HCT116 (cell line): Measurements from ENCODE around the gene PDE9A. TPM values are rescaled to one million over a fixed set of nuclear protein-coding genes. Genes with fewer than 3 reads are reported as not detected.

ENCODE experiments used
- ATAC-seq: fragments of 200-7000 bp; cut with Tn5 transposase; 2 replicates; pipeline ENCODE4 v1.9.1; 2020; ENCODE audit warnings: mild to moderate bottlenecking, moderate library complexity
- BruUV-seq: library from RNA; stranded (reverse); fragments of 400-500 nt; replicated peaks from 2 replicates; lab custom pipeline; 2021; lab: Mats Ljungman, UMichigan
- CTCF ChIA-PET: fragments of 300-600 bp; sonication (Branson Sonifier 250); formaldehyde crosslinking; loops from one replicate; lab custom pipeline; 2021; ENCODE audit warnings: antibody characterized with exemption; lab: Charles Lee
- POLR2A ChIA-PET: fragments of 300-600, 350-600 bp; sonication (Branson Sonifier 250); formaldehyde crosslinking; loops from one replicate; lab custom pipeline; 2021; ENCODE audit warnings: antibody characterized with exemption; lab: Charles Lee
- RAD21 ChIA-PET, 2 experiments: fragments of 300-600 bp; sonication (Branson Sonifier 250); formaldehyde crosslinking; loops; one replicate each; lab custom pipeline; 2023; ENCODE audit warnings: low total read pairs in 2 of 2; ENCODE audit not compliant: uncharacterized antibody in 2 of 2, unreplicated experiment in 2 of 2, low non-redundant PET in 1 of 2; lab: Charles Lee
- DNase-seq: peaks from one replicate; pipeline ENCODE4 v3.0.0-alpha.2; 2010; ENCODE audit warnings: low read depth, low spot score
- H2AFZ ChIP-seq: fragments of 200-600 bp; shearing (Covaris generic), sonication (generic); 2 replicates; pipeline ENCODE4 v1.6.1; 2017; ENCODE audit warnings: low read depth, mixed run types, mixed read lengths, antibody characterized with exemption, low read length; ENCODE audit not compliant: poor library complexity, severe bottlenecking
- H3K27ac ChIP-seq: 2 replicates; pipeline ENCODE4 v1.5.1; 2012; ENCODE audit warnings: low read depth, low read length
- H3K27me3 ChIP-seq: fragments of 200-600 bp; sonication (generic); 2 replicates; pipeline ENCODE4 v1.6.1; 2016; ENCODE audit warnings: mixed run types, low read length, mixed read lengths; ENCODE audit not compliant: insufficient read depth
- H3K36me3 ChIP-seq, 2 experiments: fragments of 200-500 bp in 1 of 2; fragments of 200-600 bp in 1 of 2; sonication (Bioruptor generic) in 1 of 2; sonication (generic) in 1 of 2; 2 replicates each; pipeline versions ENCODE4 v1.5.1 to v1.6.1; 2014 to 2016; ENCODE audit warnings: low read length in 2 of 2, inconsistent platforms in 1 of 2, mixed read lengths in 1 of 2, mixed run types in 1 of 2; ENCODE audit not compliant: insufficient read depth in 2 of 2, control insufficient read depth in 1 of 2
- H3K4me1 ChIP-seq, 2 experiments: fragments of 200-600 bp in 1 of 2; sonication (generic) in 1 of 2; 2 replicates each; pipeline versions ENCODE4 v1.5.1 to v1.6.1; 2012 to 2017; ENCODE audit warnings: low read length in 2 of 2, inconsistent platforms in 1 of 2, mild to moderate bottlenecking in 1 of 2, mixed read lengths in 1 of 2, mixed run types in 1 of 2, moderate library complexity in 1 of 2; ENCODE audit not compliant: insufficient read depth in 2 of 2, control insufficient read depth in 1 of 2
- H3K4me2 ChIP-seq: fragments of 200-600 bp; sonication (generic); 2 replicates; pipeline ENCODE4 v1.6.1; 2017; ENCODE audit warnings: mixed run types, low read length, mixed read lengths
- H3K4me3 ChIP-seq, 2 experiments: fragments of 200-600 bp in 1 of 2; sonication (generic) in 1 of 2; replicated peaks in 1 of 2; 2 replicates each; pipeline ENCODE4 v1.5.1; 2011 to 2016; ENCODE audit warnings: low read length in 2 of 2, control low read depth in 1 of 2, low read depth in 1 of 2, mild to moderate bottlenecking in 1 of 2, mixed read lengths in 1 of 2, mixed run types in 1 of 2
- H3K79me2 ChIP-seq: fragments of 200-600 bp; sonication (generic); 2 replicates; pipeline ENCODE4 v1.6.1; 2017; ENCODE audit warnings: mild to moderate bottlenecking, mixed run types, low read length, moderate library complexity, mixed read lengths; ENCODE audit not compliant: insufficient read depth
- H3K9ac ChIP-seq: fragments of 200-600 bp; sonication (generic); 2 replicates; pipeline ENCODE4 v1.6.1; 2016; ENCODE audit warnings: low read length, mixed read lengths
- H3K9me2 ChIP-seq: fragments of 200-600 bp; sonication (generic), shearing (Covaris generic); 2 replicates; pipeline ENCODE4 v1.6.1; 2017; ENCODE audit warnings: mixed run types, mild to moderate bottlenecking, moderate library complexity; ENCODE audit not compliant: insufficient read depth
- H3K9me3 ChIP-seq, 2 experiments: fragments of 200-500 bp in 1 of 2; fragments of 200-600 bp in 1 of 2; sonication (Bioruptor generic) in 1 of 2; sonication (generic) in 1 of 2; 2 replicates each; pipeline ENCODE4 v1.6.1; 2014 to 2017; ENCODE audit warnings: low read length in 2 of 2, mixed read lengths in 2 of 2, inconsistent platforms in 1 of 2, low read depth in 1 of 2, mild to moderate bottlenecking in 1 of 2, mixed run types in 1 of 2, moderate library complexity in 1 of 2; ENCODE audit not compliant: control insufficient read depth in 1 of 2, insufficient read depth in 1 of 2
- H4K20me1 ChIP-seq: fragments of 200-600 bp; sonication (generic), shearing (Covaris generic); 2 replicates; pipeline ENCODE4 v1.6.1; 2017; ENCODE audit warnings: mixed run types, mild to moderate bottlenecking, moderate library complexity; ENCODE audit not compliant: insufficient read depth
- EGR1 ChIP-seq: IDR thresholded peaks from 2 replicates; pipeline ENCODE4 v1.6.1; 2012; ENCODE audit warnings: low read depth
- EZH2 ChIP-seq: fragments of 200-600 bp; sonication (generic); IDR thresholded peaks from 2 replicates; pipeline ENCODE4 v1.6.1; 2017; ENCODE audit warnings: antibody characterized with exemption, mixed run types
- JUND ChIP-seq: IDR thresholded peaks from 2 replicates; pipeline ENCODE4 v1.6.1; 2012
- SP1 ChIP-seq: IDR thresholded peaks from 2 replicates; pipeline ENCODE4 v1.6.1; 2012; ENCODE audit warnings: low read depth
- YY1 ChIP-seq: IDR thresholded peaks from 2 replicates; pipeline ENCODE4 v1.6.1; 2011; ENCODE audit warnings: low read length, low read depth, moderate library complexity, mild to moderate bottlenecking; ENCODE audit not compliant: insufficient replicate concordance; ENCODE audit errors: extremely low read depth
- intact Hi-C: fragments of 100-400 bp; cut with micrococcal nuclease; formaldehyde crosslinking; loops from 2 replicates; pipeline ENCODE4 v1.10.0; 2022
- total RNA-seq: library from RNA; stranded (reverse); gene quantifications from one replicate; pipeline ENCODE4 v1.2.1, GENCODE V29; 2021; ENCODE audit not compliant: unreplicated experiment
- TF ChIP-seq, protein P1 (sequence below): IDR thresholded peaks from 2 replicates; pipeline ENCODE4 v1.6.1; 2012; ENCODE audit warnings: low read depth

PDE9A gene
- total RNA-seq, 1 experiment from 2014 or later, result 31.4 TPM

DNA sequence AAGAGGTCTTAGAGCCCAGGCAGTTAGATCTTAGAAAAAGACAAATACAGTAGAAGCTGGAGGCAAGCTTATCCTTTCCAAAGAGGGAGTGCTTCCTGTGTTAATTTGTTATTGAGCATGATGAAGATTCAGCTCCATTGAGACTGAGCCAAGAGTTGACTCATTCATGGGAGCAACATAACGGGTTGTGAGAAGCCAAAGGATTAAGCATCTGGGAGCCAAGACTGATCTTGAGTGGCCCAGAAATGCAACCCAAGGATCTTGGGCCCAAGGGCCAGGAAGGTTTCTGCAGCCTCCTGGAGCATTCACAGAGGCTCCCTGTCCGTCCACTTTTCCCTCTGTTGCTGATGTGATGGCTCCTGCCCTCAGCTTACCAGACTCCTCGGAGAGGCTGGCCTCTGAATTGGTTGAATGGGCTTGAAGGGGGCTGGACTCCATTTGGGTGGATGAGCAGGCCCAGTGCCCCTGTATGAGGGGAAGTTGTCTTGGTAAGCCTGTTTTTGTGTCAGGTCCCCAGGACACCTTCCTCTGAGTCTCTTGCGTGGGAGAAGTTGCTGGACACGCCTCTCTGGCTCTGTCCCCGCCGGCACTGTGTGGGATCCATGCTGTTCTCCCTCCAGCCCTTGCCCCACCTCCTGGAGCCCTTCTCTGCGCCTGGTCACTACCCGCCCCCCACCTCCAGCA lies 42.4 kb downstream of the PDE9A start:
- TF ChIP-seq, protein P1, sequence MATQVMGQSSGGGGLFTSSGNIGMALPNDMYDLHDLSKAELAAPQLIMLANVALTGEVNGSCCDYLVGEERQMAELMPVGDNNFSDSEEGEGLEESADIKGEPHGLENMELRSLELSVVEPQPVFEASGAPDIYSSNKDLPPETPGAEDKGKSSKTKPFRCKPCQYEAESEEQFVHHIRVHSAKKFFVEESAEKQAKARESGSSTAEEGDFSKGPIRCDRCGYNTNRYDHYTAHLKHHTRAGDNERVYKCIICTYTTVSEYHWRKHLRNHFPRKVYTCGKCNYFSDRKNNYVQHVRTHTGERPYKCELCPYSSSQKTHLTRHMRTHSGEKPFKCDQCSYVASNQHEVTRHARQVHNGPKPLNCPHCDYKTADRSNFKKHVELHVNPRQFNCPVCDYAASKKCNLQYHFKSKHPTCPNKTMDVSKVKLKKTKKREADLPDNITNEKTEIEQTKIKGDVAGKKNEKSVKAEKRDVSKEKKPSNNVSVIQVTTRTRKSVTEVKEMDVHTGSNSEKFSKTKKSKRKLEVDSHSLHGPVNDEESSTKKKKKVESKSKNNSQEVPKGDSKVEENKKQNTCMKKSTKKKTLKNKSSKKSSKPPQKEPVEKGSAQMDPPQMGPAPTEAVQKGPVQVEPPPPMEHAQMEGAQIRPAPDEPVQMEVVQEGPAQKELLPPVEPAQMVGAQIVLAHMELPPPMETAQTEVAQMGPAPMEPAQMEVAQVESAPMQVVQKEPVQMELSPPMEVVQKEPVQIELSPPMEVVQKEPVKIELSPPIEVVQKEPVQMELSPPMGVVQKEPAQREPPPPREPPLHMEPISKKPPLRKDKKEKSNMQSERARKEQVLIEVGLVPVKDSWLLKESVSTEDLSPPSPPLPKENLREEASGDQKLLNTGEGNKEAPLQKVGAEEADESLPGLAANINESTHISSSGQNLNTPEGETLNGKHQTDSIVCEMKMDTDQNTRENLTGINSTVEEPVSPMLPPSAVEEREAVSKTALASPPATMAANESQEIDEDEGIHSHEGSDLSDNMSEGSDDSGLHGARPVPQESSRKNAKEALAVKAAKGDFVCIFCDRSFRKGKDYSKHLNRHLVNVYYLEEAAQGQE, result no peak
- TF ChIP-seq JUND (no peak), EGR1 (no peak), SP1 (no peak), EZH2 (no peak), YY1 (no peak)
- TF ChIP-seq, all 23 proteins: peak for 0
- Histone ChIP-seq H3K79me2 (no peaks in the 10 kb centered on the region), H2AFZ (no peak overlapping the region), H3K4me1 (no peaks in the 10 kb centered on the region), H3K9ac (no peak overlapping the region), H4K20me1 (no peaks in the 10 kb centered on the region), H3K36me3 (0 out of 4 replicates have a peak, but pooled peaks cover 0 to 2% of the 10 kb centered on the region in 2 experiments), H3K27me3 (no peaks in the 10 kb centered on the region), H3K4me3 (no peak overlapping the region), H3K9me3 (no peaks in the 10 kb centered on the region), H3K9me2 (no peaks in the 10 kb centered on the region), H3K27ac (no peak overlapping the region), H3K4me2 (no peak overlapping the region)
- no TSS peak for BruUV-seq
- DNase-seq (no peak), ATAC-seq (no peak)
- RAD21 ChIA-PET, result no interaction called here
- CTCF ChIA-PET, result interaction anchor here (1.0 kb wide), 1 partner anchor 44 kb away, joined by 3 read pairs; no protein-coding TSS in a partner anchor
- POLR2A ChIA-PET, result no interaction called here
- intact Hi-C loops, result no loop called here
